ENCODE data around the gene TWF2.
"Not testable (repeated sequence)": the region's sequence is repeated elsewhere in the genome, so short reads cannot be mapped to it uniquely, and the experiment has no call there.

The TWF2 gene

DNA sequence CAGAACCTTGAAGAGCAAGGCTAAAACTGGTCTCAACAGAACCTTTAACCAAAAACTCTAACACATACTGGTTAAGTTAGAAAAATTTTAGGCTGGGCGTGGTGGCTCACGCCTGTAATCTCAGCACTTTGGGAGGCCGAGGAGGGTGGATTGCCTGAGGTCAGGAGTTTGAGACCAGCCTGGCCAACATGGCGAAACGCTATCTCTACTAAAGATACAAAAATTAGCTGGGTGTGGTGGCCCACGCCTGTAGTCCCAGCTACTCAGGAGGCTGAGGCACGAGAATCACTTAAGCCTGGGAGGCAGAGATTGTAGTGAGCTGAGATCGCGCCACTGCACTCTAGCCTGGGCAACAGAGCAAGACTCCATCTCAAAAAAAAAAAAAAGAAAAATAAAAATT, 33.2 kb upstream of the TWF2 start:
- not testable (repeated sequence) for H3K9me3 Mint-ChIP-seq, H3K27me3 Mint-ChIP-seq
- Mint-ChIP-seq H3K4me3 (peak overlapping the region; percentile 74), H3K36me3 (ENCODE audit: low read depth) (peaks cover 99% of the 10 kb centered on the region), H3K4me1 (ENCODE audit: low read depth) (peaks cover 81% of the 10 kb centered on the region), H3K27ac (peak overlapping the region; percentile 97)
- peak; percentile 26 for DNase-seq

DNA sequence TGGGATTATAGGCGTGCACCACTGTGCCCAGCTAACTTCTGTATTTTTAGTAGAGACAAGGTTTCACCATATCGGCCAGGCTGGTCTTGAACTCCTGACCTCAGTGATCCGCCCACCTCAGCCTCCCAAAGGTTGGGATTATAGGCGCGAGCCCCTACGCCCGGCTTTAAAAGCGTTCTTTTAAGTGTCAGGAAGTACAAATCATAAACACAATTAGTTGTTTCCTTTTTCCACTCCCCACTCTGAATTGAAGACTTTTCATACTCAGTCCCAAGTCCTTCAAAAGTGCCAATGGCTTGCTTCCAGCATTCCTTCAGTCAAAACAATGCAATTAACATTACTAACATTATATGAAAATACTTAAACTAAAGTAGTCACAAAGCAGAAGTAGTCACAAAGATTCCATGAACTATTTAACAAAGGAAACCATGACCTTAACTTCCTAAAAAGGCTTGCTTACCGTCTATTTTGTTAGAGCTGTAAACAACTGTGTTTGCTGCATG, 31.3 kb upstream of the TWF2 start:
- H3K4me1 Mint-ChIP-seq (ENCODE audit: low read depth): peaks cover 89% of the 10 kb centered on the region
- no peak for DNase-seq
- H3K27ac Mint-ChIP-seq: peak overlapping the region; percentile 97
- no peaks in the 10 kb centered on the region for H3K9me3 Mint-ChIP-seq
- no peaks in the 10 kb centered on the region for H3K27me3 Mint-ChIP-seq
- H3K4me3 Mint-ChIP-seq: peak overlapping the region; percentile 74
- H3K36me3 Mint-ChIP-seq (ENCODE audit: low read depth): peaks cover 97% of the 10 kb centered on the region

DNA sequence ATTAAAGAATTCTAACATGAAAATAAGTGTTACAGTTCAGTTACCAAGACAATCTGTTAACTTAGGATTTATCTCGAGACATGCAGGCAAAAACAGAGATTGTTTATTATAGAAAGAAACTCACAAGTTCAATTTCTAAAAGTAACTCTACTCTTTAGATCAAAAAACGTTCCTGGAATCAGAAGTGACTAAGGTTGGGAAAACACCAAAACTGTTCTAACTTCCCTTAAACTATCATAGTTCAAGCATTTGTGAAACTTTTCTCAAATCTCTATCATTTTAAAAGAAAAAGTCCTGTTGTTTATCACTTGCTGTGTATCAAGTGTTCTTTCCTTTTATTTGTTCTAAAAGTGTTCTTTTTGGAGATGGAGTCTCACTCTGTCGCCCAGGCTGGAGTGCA, 30.8 kb upstream of the TWF2 start:
- H3K27ac Mint-ChIP-seq: peak overlapping the region; percentile 97
- no peaks in the 10 kb centered on the region for H3K27me3 Mint-ChIP-seq
- peak overlapping the region; percentile 74 for H3K4me3 Mint-ChIP-seq
- peaks cover 97% of the 10 kb centered on the region for H3K36me3 Mint-ChIP-seq (ENCODE audit: low read depth)
- H3K9me3 Mint-ChIP-seq: no peaks in the 10 kb centered on the region
- H3K4me1 Mint-ChIP-seq (ENCODE audit: low read depth): peaks cover 90% of the 10 kb centered on the region
- no peak for DNase-seq

DNA sequence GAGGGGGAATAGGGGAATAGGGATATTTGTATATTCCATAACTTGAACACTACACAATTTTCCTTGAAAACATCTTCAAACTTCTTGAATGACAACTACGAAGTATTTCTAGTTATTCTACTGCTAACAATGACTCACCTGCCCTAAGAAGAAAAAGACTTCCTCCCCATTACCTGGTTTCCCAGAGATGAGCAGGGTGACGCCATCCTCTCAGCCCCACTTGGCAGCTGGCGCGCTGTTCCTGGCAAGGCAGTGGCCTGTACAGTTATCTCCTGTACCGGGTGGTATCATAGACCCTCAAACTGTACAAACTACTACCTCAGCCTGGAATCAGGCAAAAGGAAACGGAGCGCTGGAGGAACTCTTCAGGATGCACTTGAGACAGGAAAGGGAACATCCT, 29.1 kb upstream of the TWF2 start:
- Mint-ChIP-seq H3K4me1 (ENCODE audit: low read depth) (peaks cover 89% of the 10 kb centered on the region), H3K36me3 (ENCODE audit: low read depth) (peaks cover 97% of the 10 kb centered on the region), H3K4me3 (peak overlapping the region; percentile 48), H3K9me3 (no peaks in the 10 kb centered on the region), H3K27me3 (no peaks in the 10 kb centered on the region), H3K27ac (peak overlapping the region; percentile 97)
- peak; percentile 67 for DNase-seq

DNA sequence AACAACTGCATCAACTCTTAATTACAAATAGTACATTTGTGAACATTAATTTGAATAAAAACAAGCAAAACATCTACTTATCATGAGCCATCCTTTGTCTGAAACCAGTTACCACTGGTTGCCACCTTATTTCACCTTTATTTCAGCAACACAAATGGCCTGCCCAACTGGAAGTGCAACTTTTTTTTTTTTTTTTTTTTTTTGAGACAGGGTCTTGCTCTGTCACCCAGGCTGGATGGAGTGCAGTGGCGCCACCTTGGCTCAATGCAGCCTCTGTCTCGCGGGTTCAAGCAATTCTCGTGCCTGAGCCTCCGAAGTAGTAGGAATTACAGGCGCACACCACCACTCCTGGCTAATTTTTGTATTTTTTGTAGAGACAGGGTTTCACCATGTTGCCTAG, 26.4 kb upstream of the TWF2 start:
- peak overlapping the region; percentile 73 for H3K27ac Mint-ChIP-seq
- no peak overlapping the region for H3K4me3 Mint-ChIP-seq
- DNase-seq: no peak
- H3K9me3 Mint-ChIP-seq: no peaks in the 10 kb centered on the region
- H3K27me3 Mint-ChIP-seq: no peaks in the 10 kb centered on the region
- peaks cover 99% of the 10 kb centered on the region for H3K36me3 Mint-ChIP-seq (ENCODE audit: low read depth)
- peaks cover 88% of the 10 kb centered on the region for H3K4me1 Mint-ChIP-seq (ENCODE audit: low read depth)

DNA sequence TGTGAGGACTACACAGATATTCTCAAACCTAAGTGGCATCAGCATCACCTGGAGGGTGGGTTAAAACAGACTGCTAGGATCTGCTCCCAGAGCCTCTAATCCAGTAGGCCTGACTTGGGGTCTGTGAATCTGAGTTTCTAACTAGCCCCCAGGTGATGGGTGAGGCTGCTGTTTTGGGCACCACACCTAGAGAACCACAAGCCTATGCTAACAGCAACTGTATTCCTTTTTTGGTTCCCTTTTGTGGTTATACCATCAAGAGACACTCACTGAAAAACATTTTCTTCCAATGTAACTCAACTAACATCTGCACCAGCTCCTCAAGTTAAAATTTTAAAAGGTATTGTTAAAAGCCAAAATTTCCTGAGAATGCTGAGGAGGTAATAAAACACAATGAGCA, 23.5 kb upstream of the TWF2 start:
- H3K4me1 Mint-ChIP-seq (ENCODE audit: low read depth): peaks cover 87% of the 10 kb centered on the region
- H3K27me3 Mint-ChIP-seq: no peaks in the 10 kb centered on the region
- H3K27ac Mint-ChIP-seq: peak overlapping the region; percentile 73
- peaks cover 99% of the 10 kb centered on the region for H3K36me3 Mint-ChIP-seq (ENCODE audit: low read depth)
- no peaks in the 10 kb centered on the region for H3K9me3 Mint-ChIP-seq
- H3K4me3 Mint-ChIP-seq: no peak overlapping the region
- DNase-seq: no peak

DNA sequence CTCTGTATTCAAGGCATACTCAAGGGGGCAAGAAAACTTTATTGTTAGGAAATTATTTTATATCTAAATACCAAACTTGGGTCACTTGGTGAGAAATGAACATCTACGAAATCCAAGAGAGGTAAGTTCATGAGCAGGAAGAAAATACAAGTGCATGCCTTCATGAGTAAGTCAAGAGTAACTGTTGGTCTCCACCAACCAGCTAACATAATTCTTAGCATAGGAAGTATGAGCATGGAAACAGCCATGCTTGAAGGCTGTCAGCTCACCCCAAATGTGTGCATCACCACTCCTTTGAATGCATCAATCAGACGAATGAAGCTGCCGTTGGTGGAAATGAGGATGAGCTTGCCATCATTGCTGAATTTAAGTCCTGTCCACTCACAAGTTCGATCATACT, 20.5 kb upstream of the TWF2 start:
- H3K27me3 Mint-ChIP-seq: no peaks in the 10 kb centered on the region
- peaks cover 100% of the 10 kb centered on the region for H3K36me3 Mint-ChIP-seq (ENCODE audit: low read depth)
- no peak overlapping the region for H3K4me3 Mint-ChIP-seq
- no peaks in the 10 kb centered on the region for H3K9me3 Mint-ChIP-seq
- no peak for DNase-seq
- peaks cover 93% of the 10 kb centered on the region for H3K4me1 Mint-ChIP-seq (ENCODE audit: low read depth)
- H3K27ac Mint-ChIP-seq: peak overlapping the region; percentile 98

DNA sequence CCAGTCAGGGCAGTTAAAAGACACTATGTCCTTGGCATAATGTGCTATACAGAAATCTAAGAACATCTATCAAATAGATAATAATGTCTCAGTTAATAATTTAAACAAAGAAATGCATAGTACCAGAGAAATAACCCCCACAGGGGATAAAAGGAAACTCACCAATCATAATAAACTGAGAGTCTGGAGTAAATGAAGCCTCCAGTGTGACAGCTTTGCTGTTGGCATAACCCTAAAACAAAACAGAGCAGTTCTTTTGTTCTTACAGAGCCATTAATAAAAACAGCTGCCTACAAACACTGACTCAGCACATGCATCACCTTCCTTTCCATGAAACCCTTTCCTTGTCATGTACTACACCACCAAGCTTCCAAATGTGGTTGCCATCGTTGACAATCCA, 20.1 kb upstream of the TWF2 start:
- Mint-ChIP-seq H3K27me3 (no peaks in the 10 kb centered on the region), H3K4me1 (ENCODE audit: low read depth) (peaks cover 93% of the 10 kb centered on the region), H3K9me3 (no peaks in the 10 kb centered on the region), H3K36me3 (ENCODE audit: low read depth) (peaks cover 100% of the 10 kb centered on the region), H3K27ac (peak overlapping the region; percentile 98), H3K4me3 (no peak overlapping the region)
- DNase-seq: no peak

DNA sequence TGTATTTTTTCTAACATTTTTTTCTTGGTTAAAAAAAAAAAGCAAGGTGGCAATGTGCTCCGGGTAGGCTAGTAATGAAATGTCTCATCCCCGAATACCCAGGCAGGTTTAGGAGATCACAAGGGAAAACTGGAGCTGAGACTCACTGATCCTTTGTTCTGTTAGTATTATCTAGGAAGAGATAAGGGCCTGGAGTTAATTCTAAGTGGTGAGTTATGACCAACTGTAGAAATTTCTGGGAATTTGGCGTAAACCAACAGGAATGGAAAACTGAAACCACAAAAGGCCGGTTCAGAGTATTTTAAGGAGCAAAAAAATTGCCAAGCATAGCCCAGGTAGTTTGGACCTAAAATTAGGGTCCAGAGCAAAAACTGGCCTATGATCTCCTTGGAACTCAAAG, 19.0 kb upstream of the TWF2 start:
- Mint-ChIP-seq H3K36me3 (ENCODE audit: low read depth) (peaks cover 100% of the 10 kb centered on the region), H3K9me3 (no peaks in the 10 kb centered on the region), H3K4me1 (ENCODE audit: low read depth) (peaks cover 94% of the 10 kb centered on the region)

DNA sequence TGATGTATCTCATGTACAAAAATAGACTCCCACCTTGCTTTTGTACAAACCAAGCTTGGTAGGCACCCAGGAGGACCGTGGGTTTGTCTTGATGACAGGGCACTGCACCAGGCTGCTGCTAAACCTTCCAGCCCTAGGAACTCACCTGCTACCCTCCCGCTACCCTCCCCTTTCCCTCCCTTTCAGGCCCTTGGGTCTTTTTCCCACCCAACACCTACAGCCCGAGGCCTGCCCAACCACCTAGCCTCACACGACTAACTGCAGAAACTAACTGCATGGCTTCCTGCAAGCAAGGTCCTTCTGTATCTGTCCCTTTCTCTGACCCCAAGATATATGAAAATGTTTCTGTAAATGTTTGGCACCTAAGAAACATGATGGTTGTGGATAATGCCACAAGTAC, 17.7 kb upstream of the TWF2 start:
- Mint-ChIP-seq H3K4me1 (ENCODE audit: low read depth) (peaks cover 92% of the 10 kb centered on the region), H3K4me3 (no peak overlapping the region), H3K27me3 (no peaks in the 10 kb centered on the region), H3K9me3 (no peaks in the 10 kb centered on the region), H3K27ac (peak overlapping the region; percentile 98), H3K36me3 (ENCODE audit: low read depth) (peaks cover 100% of the 10 kb centered on the region)
- DNase-seq: no peak

More for the DNA sequence above, 19.0 kb upstream of the TWF2 start:
- no peak for DNase-seq
- no peaks in the 10 kb centered on the region for H3K27me3 Mint-ChIP-seq
- no peak overlapping the region for H3K4me3 Mint-ChIP-seq
- peak overlapping the region; percentile 98 for H3K27ac Mint-ChIP-seq

DNA sequence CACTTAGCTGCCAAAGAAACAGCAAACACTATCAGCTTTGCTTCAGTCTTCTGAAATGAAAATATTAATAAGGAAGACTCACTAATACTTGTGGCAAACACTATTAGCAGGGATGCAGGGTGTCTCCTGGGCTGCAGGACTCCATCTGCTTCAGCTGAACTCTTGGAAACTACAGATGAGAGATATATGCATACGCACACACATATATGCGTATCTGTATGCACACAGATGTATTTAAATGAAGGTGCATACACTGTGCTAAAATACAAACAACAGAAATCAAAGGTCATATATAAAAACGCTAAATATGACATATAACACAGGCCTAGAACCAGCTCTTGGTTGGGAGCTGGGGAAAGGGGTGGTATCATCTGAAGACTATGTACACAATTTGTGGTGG, 17.2 kb upstream of the TWF2 start:
- no peak overlapping the region for H3K4me3 Mint-ChIP-seq
- no peaks in the 10 kb centered on the region for H3K9me3 Mint-ChIP-seq
- H3K27ac Mint-ChIP-seq: peak overlapping the region; percentile 98
- DNase-seq: no peak
- no peaks in the 10 kb centered on the region for H3K27me3 Mint-ChIP-seq
- peaks cover 100% of the 10 kb centered on the region for H3K36me3 Mint-ChIP-seq (ENCODE audit: low read depth)
- peaks cover 94% of the 10 kb centered on the region for H3K4me1 Mint-ChIP-seq (ENCODE audit: low read depth)

DNA sequence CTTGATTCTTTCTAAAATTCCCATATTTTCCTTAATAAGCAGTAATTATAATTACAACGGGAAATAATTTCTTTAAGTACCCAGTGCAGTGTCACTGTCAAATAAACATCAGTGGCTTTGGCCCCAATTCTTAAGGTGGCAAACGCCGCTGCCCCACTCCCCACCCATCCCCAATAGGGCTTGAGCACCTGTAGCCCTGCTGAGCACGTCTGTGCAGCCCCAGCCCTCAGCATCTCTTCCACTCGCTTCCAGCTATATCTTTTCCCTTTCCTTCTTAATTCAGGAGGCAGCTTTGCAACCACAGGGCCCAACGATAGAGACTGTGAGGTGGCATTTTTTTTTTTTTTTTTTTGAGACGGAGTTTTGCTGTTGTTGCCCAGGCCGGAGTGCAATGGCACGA, 15.7 kb upstream of the TWF2 start:
- H3K9me3 Mint-ChIP-seq: no peaks in the 10 kb centered on the region
- H3K4me3 Mint-ChIP-seq: peak overlapping the region; percentile 74
- DNase-seq: no peak
- H3K4me1 Mint-ChIP-seq (ENCODE audit: low read depth): peaks cover 95% of the 10 kb centered on the region
- H3K36me3 Mint-ChIP-seq (ENCODE audit: low read depth): peaks cover 100% of the 10 kb centered on the region
- no peaks in the 10 kb centered on the region for H3K27me3 Mint-ChIP-seq
- peak overlapping the region; percentile 98 for H3K27ac Mint-ChIP-seq

DNA sequence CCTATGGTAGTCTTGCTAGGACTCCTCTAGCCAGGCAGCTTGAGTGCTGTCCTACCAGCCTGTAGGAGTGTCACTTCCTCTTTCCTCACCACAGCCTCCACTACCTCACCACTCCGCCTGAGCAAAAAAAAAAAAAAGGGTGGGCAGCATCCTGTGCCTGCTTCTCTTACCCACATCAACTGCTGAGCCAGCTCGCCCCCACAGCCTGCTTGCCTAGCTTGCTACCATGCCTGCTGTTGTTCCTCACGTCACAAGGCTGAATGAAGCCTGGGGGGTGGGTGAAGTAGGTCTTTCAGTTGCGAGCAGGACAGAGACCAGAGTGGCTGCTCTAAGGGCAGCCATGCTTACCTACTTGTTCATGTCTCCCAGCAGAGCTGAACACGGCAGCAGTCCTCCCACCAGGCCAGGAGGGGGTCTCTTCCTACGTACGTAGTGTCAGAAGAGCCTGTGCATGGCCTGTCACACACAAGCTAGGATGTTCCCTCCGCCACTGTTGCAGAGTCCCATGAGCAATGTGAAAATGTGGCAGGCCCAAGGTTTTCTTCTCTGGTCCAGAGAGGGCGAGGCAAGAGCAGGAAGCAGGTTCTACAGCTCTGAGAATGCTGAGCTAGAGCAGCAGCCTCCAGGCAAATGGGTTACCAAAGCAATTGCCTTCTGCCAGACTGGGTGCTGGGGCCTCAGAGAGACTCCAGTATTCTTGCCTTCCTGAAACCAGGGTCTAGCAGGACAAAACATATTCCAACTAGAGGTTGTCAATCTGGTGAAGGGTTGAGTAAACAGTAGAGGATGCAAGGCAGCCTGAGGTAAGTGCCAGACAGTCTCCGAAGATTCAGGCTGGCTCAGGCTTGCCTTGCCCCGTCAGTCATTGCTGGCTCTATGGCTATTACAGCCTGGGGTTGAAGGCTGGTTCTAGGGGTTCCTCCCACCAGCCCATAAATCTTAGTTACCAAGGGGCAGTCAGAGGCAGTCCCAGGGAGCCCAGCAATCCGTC, 14.7 kb upstream of the TWF2 start:
- H3K27me3 Mint-ChIP-seq: no peaks in the 10 kb centered on the region
- H3K9me3 Mint-ChIP-seq: no peaks in the 10 kb centered on the region
- peak; percentile 85 for DNase-seq
- peaks cover 100% of the 10 kb centered on the region for H3K36me3 Mint-ChIP-seq (ENCODE audit: low read depth)
- peaks cover 95% of the 10 kb centered on the region for H3K4me1 Mint-ChIP-seq (ENCODE audit: low read depth)
- H3K4me3 Mint-ChIP-seq: peak overlapping the region; percentile 74
- peak overlapping the region; percentile 98 for H3K27ac Mint-ChIP-seq

DNA sequence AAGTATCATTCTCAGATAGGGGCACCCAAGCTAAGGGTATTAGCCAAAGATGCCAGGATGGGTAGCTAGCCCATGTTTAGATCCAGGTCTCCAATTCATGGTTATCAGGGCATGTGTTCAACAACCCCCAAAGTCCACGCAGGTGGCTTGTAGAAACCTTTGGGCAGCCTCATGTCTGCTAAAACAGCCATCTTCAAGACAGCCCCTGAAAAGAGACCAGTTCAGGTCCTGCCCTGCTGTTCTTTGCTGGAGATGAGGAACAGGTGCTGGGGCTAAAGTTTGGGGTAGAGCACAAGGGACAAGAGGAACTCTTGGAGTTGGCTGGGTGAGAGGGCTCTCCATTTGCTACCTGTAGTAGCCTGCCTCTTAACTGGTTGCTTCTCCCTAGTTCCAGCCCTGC, 11.2 kb upstream of the TWF2 start:
- Mint-ChIP-seq H3K27ac (peak overlapping the region; percentile 93), H3K27me3 (no peaks in the 10 kb centered on the region), H3K4me3 (no peak overlapping the region), H3K4me1 (ENCODE audit: low read depth) (peaks cover 88% of the 10 kb centered on the region), H3K36me3 (ENCODE audit: low read depth) (peaks cover 91% of the 10 kb centered on the region), H3K9me3 (no peaks in the 10 kb centered on the region)
- DNase-seq: peak; percentile 32

DNA sequence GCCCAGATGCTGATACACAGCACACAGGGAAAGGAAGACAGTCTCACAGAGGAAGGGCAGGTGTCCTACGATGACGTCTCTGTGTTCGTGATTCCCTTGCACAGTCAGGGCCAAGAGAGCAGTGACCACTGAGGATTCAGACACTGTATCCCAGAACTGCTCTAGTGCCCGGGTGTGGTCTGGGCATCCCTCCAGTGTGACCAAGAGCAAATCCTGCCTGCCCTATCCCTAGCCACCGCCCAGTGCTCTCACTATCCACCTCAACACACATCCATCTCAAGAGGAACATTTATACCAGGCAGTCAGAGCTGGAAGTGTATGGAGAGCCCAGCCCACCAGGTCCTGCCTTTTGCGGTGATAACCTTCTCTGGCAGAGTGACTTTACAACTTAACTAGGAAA, 10.7 kb upstream of the TWF2 start:
- Mint-ChIP-seq H3K27me3 (no peaks in the 10 kb centered on the region), H3K27ac (peak overlapping the region; percentile 93), H3K4me1 (ENCODE audit: low read depth) (peaks cover 89% of the 10 kb centered on the region), H3K4me3 (no peak overlapping the region), H3K36me3 (ENCODE audit: low read depth) (peaks cover 90% of the 10 kb centered on the region), H3K9me3 (no peaks in the 10 kb centered on the region)
- peak; percentile 31 for DNase-seq

Data from activated T-cell treated with anti-CD3 and anti-CD28 coated beads, Interleukin-2, amount 50 U/mL, for 24 hours (primary cell).